Esophagus squamous epithelium (tissue), 5 donors: ENCODE results near the gene PAIP1. TPM values are rescaled to one million over a fixed set of nuclear protein-coding genes. Genes with fewer than 3 reads are reported as not detected.
"Not testable (repeated sequence)": the region's sequence is repeated elsewhere in the genome, so short reads cannot be mapped to it uniquely, and the experiment has no call there.

ENCODE experiments used
- DNase-seq: peaks from one replicate; lab custom pipeline; 2025; lab: John Stamatoyannopoulos, UW
- H3K27ac ChIP-seq, 4 donors: fragments of 200-600 bp; sonication (generic); one replicate each; pipeline ENCODE4 v1.5.1; 2016 to 2019; ENCODE audit warnings: mild to moderate bottlenecking in 1 of 4
- H3K27me3 ChIP-seq, 4 donors: fragments of 200-600 bp; sonication (generic); 1 replicate in 3 of 4; 2 replicates in 1 of 4; pipeline versions ENCODE4 v1.5.1 to v1.6.0; 2017 to 2021; ENCODE audit warnings: antibody characterized with exemption in 1 of 4
- H3K36me3 ChIP-seq, 3 donors: fragments of 200-600 bp; sonication (generic); one replicate each; pipeline ENCODE4 v1.5.1; 2016 to 2019
- H3K4me1 ChIP-seq, 3 donors: fragments of 200-600 bp; sonication (generic); one replicate each; pipeline ENCODE4 v1.5.1; 2017 to 2019
- H3K4me3 ChIP-seq, 4 donors: fragments of 200-600 bp; sonication (generic); 1 replicate in 3 of 4; 2 replicates in 1 of 4; pipeline ENCODE4 v1.5.1; 2016 to 2019; ENCODE audit warnings: mild to moderate bottlenecking in 2 of 4, moderate library complexity in 1 of 4
- H3K9me3 ChIP-seq, 3 donors: fragments of 200-600 bp; sonication (generic); one replicate each; pipeline ENCODE4 v1.5.1; 2016 to 2019
- POLR2A ChIP-seq, 4 donors: fragments of 450-650 bp; IDR thresholded peaks; one replicate each; pipeline ENCODE4 v1.6.1; 2017; ENCODE audit warnings: antibody characterized with exemption in 4 of 4, mild to moderate bottlenecking in 4 of 4, moderate library complexity in 3 of 4
- WGBS, 2 donors: methylation state at CpG; one replicate each; pipeline ENCODE4 v1.1.5; 2018; 5-methylcytosine and 5-hydroxymethylcytosine counted together
- intact Hi-C: fragments of 100-400 bp; cut with DNase I; formaldehyde crosslinking; loops from one replicate; pipeline ENCODE4 v1.15.0; 2022
- total RNA-seq, 4 donors: library from RNA; depleted of rRNA; stranded (reverse); fragments of >200 nt; gene quantifications; one replicate each; pipeline ENCODE4 v1.1.0, GENCODE V29; 2016
- TF ChIP-seq, protein P1 (sequence below), 6 experiments: fragments of 450-650 bp in 4 of 6; fragments of 200-600 bp in 2 of 6; sonication (generic) in 2 of 6; IDR thresholded peaks; one replicate each; pipeline ENCODE4 v1.5.1; 2016 to 2019; ENCODE audit warnings: antibody characterized with exemption in 6 of 6, mild to moderate bottlenecking in 4 of 6, moderate library complexity in 4 of 6
- donor health status: DM: yes; HTN: yes; CAD: no.

The PAIP1 gene
- total RNA-seq, 4 donors from 2014 or later, result 27.7 to 61.4 (median 51.3) TPM

DNA sequence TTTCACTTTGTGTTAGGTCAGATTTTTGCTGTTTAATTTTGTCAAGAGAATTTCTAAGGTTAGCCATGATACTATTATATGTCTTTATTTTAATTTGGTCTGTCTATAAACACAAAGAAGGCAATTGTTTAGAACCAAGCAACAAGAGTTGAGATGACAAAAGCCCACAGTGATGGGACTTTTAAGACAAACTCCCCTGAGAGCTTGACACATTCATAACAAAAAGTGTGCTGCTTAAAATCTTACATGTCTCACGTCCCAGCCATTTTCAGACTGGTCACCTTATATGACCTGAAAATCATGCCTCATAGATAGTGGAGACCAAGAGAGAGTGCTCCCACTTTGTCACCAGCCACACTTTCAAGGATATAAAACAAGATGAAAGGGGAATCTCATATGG is 24.5 kb upstream of the PAIP1 start:
- DNase-seq, result no peak
- intact Hi-C loops, result no loop called here
- H3K9me3 ChIP-seq, result no peaks in the 10 kb centered on the region
- H3K4me1 ChIP-seq, result no peaks in the 10 kb centered on the region
- no peak overlapping the region for H3K27ac ChIP-seq
- H3K36me3 ChIP-seq, result no peaks in the 10 kb centered on the region
- WGBS, 2 donors, result 58 to 100% methylated on average over 1 of the region's 1 CpG
- TF ChIP-seq POLR2A (IDR thresholded peaks at IDR 0.05), result no peak
- TF ChIP-seq, protein P1, sequence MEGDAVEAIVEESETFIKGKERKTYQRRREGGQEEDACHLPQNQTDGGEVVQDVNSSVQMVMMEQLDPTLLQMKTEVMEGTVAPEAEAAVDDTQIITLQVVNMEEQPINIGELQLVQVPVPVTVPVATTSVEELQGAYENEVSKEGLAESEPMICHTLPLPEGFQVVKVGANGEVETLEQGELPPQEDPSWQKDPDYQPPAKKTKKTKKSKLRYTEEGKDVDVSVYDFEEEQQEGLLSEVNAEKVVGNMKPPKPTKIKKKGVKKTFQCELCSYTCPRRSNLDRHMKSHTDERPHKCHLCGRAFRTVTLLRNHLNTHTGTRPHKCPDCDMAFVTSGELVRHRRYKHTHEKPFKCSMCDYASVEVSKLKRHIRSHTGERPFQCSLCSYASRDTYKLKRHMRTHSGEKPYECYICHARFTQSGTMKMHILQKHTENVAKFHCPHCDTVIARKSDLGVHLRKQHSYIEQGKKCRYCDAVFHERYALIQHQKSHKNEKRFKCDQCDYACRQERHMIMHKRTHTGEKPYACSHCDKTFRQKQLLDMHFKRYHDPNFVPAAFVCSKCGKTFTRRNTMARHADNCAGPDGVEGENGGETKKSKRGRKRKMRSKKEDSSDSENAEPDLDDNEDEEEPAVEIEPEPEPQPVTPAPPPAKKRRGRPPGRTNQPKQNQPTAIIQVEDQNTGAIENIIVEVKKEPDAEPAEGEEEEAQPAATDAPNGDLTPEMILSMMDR (IDR thresholded peaks at IDR 0.05), result no peak
- no peaks in the 10 kb centered on the region for H3K27me3 ChIP-seq
- H3K4me3 ChIP-seq, result no peak overlapping the region

DNA sequence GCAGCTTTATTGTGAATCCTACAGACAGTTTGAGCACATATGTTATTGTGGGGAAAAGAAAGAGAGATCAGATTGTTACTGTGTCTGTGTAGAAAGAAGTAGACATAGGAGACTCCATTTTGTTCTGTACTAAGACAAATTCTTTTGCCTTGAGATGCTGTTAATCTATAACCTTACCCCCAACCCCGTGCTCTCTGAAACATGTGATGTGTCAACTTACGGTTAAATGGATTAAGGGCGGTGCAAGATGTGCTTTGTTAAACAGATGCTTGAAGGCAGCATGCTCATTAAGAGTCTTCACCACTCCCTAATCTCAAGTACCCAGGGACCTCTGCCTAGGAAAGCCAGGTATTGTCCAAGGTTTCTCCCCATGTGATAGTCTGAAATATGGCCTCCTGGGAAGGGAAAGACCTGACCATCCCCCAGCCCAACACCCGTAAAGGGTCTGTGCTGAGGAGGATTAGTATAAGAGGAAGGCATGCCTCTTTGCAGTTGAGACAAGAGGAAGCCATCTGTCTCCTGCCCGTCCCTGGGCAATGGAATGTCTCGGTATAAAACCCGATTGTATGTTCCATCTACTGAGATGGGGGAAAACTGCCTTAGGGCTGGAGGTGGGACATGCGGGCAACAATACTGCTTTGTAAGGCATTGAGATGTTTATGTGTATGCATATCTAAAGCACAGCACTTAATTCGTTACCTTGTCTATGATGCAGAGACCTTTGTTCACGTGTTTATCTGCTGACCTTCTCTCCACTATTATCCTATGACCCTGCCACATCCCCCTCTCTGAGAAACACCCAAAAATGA is 23.7 kb upstream of the PAIP1 start:
- H3K4me3 ChIP-seq, H3K9me3 ChIP-seq, DNase-seq, intact Hi-C loops, H3K27ac ChIP-seq, H3K36me3 ChIP-seq, H3K4me1 ChIP-seq, H3K27me3 ChIP-seq: not testable (repeated sequence)
- 85 to 89% methylated on average over 9 to 10 of the region's 10 CpGs for WGBS, 2 donors

DNA sequence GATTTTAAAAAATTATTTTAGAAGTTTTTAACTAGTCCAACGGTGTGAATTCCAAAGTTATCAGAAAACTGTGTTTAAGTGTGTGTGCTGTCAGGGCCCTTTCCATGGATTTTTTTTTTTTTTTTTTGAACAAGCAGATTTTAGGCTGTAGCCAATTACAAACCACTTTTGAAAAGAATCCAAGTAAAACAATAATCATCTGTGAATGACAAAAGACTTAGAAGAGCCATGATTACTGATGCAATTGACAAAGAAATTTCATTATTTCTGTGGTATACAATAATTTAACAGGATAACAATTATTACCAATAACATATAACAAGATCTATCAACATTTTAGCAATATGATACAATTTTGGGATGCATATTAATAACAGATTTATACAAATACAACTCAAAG is 16.2 kb upstream of the PAIP1 start:
- intact Hi-C loops, result no loop called here
- Histone ChIP-seq H3K4me1 (peaks cover 0 to 6% (median 0%) of the 10 kb centered on the region in 3 donors), H3K9me3 (no peaks in the 10 kb centered on the region), H3K27ac (no peak overlapping the region), H3K36me3 (no peaks in the 10 kb centered on the region), H3K27me3 (no peaks in the 10 kb centered on the region), H3K4me3 (no peak overlapping the region)
- TF ChIP-seq, protein P1 (IDR thresholded peaks at IDR 0.05), result no peak
- no peak for TF ChIP-seq POLR2A (IDR thresholded peaks at IDR 0.05)
- 59 to 76% methylated on average over 1 of the region's 1 CpG for WGBS, 2 donors
- no peak for DNase-seq

DNA sequence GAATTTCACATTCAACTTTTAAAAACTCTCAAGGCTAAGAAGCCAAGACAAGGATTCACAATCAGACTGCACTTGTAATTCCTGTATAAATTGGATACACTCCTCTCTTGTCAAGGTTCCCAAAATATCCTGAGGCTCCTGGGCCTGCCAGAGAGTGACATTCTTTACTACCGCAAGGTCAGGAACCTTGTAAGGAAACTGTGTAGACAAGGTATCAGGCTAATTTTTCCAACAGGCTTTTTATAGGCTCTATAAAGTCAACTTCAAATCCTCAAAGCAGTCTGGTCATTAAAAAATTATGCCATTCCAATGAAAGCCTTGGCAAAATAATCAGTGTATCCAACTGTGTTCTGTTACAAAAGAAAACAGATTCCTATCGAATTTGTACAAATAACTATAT is 15.5 kb upstream of the PAIP1 start:
- peak overlapping the region in 1 of 4 donors; percentile 15 for H3K27ac ChIP-seq

DNA sequence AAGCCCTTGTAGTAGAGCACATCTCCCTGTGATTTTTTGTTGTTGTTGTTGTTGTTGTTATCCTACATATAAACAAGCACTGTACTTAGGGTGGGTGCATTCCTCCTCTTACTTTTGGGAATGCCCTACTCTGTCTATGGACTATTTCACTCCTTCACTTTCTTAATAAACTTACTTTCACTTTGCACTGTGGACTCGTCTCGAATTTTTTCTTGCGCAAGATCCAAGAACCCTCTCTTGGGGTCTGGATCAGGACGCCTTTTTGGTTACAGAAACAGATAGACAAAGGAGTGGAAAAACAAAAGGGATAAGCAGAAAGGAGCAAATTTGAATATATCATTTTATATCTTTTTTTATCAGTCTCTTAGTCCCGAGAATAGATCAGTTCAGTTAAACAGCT is 14.4 kb upstream of the PAIP1 start:
- Histone ChIP-seq H3K4me1 (peaks cover 0 to 6% (median 0%) of the 10 kb centered on the region in 3 donors), H3K27ac (peak overlapping the region in 2 of 4 donors; percentile 15 to 23), H3K36me3 (no peaks in the 10 kb centered on the region), H3K9me3 (no peaks in the 10 kb centered on the region), H3K27me3 (no peaks in the 10 kb centered on the region), H3K4me3 (peak overlapping the region in 2 of 4 donors; percentile 9 to 27)
- TF ChIP-seq, protein P1 (IDR thresholded peaks at IDR 0.05), result no peak
- TF ChIP-seq POLR2A (IDR thresholded peaks at IDR 0.05), result no peak
- intact Hi-C loops, result no loop called here
- WGBS, 2 donors, result 58 to 60% methylated on average over 5 of the region's 5 CpGs
- DNase-seq, result no peak

More for the DNA sequence above, 15.5 kb upstream of the PAIP1 start:
- Histone ChIP-seq H3K9me3 (no peaks in the 10 kb centered on the region), H3K27me3 (no peaks in the 10 kb centered on the region), H3K36me3 (no peaks in the 10 kb centered on the region), H3K4me3 (no peak overlapping the region), H3K4me1 (peaks cover 0 to 6% (median 0%) of the 10 kb centered on the region in 3 donors)
- intact Hi-C loops, result no loop called here
- TF ChIP-seq POLR2A (IDR thresholded peaks at IDR 0.05), result no peak
- TF ChIP-seq, protein P1 (IDR thresholded peaks at IDR 0.05), result no peak
- DNase-seq, result no peak
- WGBS, 2 donors, result 55 to 60% methylated on average over 2 of the region's 2 CpGs
